Epidermal melanocyte (primary cell): Measurements from ENCODE around the gene PPL.
"Not testable (repeated sequence)": the region's sequence is repeated elsewhere in the genome, so short reads cannot be mapped to it uniquely, and the experiment has no call there.

Experiments
- DNase-seq: peaks from one replicate; pipeline ENCODE4 v3.0.0; 2011; ENCODE audit warnings: low spot score; ENCODE audit not compliant: insufficient read length

The PPL gene

DNA sequence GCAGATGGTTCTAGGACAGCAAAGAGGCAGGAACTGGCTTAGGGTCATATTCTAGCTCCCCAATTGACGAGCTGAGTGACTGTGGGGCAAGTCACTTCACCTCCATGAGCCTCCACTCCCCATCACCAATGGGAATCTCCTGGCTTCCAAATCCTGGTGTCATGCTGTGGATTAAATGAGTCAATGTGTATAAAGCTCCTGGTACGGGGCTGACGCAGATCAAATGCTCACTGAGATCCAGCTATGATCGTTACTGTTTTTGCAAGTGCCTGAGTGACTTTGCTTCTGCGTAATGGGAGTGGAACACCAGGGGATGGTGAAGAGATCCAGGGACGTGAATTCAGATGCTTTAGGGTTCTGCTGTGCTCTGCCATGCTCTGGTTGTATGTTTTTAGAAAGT is 23.6 kb upstream of the PPL start:
- DNase-seq: no peak

DNA sequence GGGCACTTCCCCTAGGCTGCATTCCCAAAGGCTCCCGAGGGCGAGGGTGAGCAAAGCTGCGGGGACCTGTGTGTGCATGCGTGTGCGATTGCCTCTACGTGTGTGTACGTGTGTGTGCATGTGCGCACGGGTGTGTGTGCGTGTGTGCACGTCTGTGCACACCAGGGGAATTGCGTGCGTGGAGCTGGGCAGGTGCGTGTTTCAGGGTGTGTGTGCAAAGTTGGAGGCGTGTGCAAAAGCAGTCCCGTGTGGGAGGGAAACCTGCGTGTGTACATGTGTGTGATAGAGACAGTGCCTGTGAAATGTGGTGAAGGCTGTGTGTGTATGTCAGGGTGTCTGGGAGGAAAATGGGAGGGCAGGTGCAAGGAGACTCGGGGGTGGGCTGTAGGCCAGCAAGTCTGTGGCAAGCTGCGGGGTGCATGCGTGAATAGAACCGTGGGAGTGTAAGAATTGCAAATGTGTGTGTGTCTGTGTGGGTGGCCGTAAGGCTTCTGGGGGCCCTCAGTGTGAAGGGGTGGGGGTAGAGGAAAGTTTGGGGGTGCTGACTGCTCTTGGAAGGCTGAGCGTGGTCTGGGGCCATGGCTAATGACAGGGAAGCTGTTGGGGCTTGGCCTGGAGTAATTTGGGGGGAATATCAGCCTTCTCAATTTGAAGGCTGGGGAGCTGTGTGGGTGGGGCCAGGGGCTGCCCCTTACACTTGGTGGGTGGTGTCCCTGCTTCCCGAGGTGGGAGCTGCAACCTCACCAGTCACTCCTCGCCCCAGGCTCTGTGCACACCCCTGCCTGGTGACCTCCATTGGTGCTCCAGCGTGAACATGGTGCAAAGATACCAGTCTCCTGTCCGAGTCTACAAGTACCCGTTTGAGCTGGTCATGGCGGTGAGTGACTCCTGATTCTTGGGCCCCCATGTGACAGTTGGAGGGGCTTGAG is 21.8 kb upstream of the PPL start:
- DNase-seq: no peak

DNA sequence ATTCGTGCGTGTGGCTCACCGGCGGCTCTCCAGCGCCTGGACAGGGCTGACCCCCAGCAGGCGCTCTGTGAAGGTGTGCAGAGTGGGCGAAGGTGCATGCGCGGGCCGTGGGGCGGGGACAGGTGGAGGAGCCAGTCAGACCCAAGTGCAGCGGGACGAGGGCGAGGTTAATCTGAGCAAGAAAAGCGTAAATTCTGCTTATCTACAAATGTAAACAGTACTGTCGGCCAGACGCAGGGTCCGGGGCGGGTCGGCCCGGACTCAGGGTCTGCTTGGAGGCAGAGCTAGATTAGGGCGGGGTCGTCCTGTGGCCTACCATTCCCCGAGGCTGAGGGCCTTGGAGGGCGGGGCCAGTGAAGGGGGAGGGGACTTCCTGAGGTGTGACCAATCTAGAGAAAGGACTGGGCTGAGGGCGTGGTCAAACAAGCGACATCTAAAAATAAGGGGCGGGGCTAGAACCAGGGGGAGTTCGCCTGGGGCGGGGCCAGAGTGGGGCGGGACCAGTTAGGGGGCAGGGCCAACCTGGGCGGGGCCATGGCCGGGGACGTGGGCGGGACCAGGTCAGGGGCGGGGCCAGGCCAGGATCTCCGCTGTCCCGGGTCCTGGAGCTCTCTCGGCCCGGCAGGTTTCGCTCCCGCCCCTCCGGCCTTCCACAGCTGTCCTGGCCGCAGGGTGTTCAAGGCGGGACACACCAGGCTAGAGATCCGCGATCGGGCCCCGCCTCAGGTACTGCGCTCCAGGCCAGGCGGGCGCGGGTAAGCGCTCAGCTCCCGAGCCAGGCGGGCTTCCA is 21.0 kb upstream of the PPL start, which contains the start of gene SEC14L5:
Gene SEC14L5, plus strand, starts transcription at position 611 of the 790 bp plus-strand sequence. CDS start 994 bp downstream, outside the sequence.
- DNase-seq: peak; percentile 97

DNA sequence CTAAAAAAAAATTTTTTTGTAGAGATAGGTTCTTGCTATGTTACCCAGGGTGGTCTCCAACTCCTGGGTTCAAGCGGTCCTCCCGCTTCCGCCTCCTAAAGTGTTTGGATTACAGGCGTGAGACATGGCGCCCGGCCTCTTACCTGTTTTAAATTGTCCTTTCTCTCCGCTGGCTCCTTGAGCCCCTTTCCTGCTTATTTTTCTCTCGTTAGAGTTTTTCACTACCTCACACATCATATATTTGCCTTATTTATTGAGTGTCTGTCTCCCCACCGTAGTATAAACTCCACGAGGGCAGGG is 20.4 kb upstream of the PPL start:
- no peak for DNase-seq

DNA sequence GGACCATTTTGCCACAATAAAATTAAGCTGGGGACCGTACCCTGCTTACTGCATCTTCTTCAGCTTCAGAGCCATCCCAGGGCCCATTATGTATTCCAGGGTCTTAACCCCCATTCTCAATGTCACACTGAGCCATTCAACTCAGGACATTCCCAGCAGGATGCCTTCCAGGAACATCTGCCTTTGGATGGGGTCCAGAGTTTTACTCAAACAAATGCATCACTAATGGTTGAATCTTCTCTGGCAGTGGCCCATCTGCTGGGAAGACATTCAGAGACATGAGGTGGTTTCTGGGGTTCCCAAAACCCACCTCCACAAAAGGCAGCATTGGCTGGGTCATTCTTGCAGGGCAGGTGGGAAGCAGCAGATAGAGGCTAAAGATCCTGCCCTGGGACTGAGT is 17.8 kb upstream of the PPL start:
- no peak for DNase-seq

DNA sequence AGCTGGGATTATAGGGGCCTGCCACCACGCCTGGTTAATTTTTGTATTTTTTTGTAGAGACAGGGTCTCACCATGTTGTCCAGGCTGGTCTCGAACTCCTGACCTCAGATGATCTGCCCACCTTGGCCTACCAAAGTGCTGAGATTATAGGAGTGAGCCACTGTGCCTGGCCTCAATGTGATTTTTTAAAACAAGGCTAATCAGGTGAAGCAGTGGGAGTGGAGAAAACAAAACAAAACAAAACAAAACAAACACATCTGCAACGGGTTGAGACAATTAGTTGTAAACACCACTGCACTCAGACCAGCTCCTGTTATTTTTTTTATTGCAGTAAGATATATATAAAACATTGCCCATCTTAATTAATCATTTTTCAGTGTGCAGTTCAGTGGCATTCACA is 14.6 kb upstream of the PPL start:
- not testable (repeated sequence) for DNase-seq

DNA sequence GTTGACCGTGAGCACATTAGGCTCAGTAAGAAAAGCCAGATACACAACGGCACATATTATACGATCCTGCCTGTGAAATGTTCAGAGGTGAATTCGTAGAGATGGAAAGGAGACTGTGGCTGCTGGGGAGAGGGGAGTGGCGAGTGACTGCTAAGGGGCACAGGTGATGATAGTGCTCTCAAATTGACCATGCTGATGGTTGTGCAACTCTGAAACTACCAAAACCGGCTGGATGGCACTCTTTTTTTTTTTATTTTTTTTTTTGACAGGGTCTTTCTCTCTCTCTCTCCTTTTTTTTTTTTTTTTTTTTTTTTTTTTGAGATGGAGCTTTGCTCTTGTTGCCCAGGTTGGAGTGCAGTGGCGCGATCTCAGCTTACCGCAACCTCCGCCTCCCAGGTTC is 13.0 kb upstream of the PPL start:
- no peak for DNase-seq

DNA sequence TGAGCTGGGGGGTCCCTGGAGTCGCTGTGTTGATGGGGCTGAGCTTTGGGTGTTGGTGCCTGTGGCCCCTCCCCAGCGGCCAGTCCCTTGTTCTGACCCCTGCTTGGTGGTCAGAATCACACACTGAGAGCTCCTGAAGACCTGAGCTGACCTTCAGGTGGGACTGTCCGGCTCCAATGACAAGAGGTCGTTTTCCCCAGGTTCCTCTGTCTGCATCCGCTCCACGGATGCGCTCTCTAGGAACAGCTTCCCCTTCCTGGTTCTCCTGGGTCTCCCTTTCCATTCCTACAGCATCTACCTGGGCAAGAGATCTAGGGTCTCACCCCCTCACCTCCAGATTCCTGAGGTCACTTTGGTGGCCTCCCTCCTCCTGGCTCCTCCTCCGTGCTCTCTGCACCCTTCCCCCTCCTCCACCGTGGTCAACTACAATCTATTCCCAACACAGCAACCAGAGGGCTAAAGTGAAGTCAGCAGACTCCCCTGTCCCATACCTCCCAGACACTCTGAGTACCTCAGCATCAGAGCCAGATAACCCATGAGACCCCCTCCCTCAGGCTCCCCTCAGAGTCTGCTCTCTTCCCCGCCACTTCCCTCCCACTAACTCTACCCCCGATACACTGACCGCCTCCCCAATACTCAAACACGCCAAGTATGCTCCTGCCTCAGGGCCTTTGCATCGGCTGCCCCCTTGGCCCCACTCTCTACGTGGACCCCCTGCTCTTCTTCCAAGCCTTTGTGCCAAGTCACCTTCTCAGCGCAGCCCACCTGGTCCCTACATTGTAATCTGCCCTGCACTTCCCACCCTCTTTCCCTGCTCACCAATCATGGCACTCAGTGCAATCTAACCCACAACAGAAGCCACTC is 12.2 kb upstream of the PPL start:
- no peak for DNase-seq

DNA sequence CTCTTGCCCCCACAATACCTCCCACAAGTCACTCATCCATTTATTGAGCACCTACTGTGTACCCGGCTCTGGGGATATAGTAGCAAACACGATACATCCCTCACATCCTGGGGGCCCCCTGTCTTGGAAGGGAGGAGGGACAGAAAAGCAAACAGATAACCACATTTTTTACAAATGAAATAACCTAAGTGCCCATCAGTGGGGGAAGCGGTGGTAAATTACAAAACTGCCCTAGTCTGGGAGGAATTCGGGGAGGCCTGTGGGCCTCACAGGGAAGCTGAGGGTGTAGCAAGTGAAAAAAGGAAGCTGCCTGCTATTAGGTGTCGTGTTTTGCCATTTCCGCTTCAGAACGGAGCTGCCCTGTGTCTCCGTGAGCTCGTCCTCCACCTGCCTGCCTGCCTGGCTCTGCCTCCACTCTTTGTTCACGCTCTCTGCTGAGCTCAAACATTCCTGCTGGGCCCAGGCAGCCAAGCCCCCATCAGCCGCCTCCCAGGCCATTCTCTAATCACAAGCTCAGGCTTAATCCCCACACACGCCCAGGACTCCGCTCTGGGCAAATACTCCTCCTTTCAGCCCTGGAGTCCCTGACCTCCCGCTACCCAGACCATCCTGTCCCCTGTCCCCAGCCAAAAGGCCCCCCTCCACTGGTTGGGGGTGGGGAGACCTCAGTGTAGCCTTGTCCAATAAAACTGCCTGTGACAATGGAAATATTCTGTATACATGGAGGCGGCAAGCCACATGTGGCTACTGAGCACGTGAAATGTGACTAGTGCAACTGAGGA is 11.0 kb upstream of the PPL start:
- DNase-seq: no peak

DNA sequence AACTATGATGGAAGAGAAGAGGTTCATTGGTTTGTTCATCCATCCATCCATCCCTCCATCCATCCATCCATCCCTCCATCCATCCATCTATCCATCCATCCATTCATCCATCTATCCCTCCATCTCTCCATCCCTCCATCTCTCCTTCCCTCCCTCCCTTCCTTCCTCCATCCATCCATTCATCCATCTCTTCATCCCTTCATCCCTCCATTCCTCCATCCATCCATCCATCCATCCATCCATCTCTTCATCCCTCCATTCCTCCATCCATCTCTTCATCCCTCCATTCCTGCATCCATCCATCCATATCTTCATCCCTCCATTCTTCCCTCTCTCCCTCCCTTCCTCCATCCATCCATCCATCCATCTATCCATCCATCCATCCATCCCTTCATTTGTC is 10.0 kb upstream of the PPL start:
- DNase-seq: no peak

DNA sequence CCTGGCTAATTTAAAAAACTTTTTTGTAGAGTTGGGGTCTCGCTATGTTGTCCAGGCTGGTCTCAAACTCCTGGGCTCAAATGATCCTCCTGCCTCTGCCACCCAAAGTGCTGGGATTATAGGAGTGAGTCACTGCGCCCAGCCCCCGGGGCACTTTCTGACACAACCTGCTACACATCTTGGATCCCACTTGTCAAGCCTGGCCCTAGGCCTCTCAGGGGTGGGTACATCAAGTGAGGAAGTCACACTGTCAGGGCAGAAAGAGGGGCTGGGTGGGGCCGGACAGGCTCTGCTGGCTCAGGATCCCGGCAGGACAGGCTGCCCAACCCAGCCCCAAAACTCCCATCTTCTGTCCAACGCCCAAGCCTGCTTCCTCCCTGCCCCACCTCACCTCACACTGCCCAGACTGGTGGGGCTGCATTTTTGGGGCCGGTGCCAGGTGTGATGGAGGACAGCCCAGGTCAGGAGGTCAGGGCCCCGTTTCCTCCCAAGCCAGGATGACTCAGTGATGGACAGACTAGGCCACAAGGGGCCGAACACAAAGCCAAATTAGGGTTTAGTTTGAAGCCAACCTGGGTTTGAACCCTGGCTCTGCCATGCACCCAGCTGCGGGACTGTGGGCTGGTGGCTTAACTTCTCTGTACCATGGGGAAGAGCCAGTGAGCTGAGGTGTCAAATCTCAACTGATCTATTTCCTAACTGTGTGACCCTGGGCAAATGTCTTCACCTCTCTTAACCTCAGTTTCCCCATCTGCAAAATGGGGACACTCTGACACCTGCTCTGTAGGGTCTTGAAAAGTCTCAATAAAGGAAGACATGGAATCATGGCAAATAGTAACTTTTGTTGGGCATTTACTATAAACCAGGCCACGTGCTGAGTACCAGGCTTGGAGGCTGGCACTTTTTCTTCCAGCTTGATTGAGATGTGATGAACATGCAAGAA is 8.9 kb upstream of the PPL start:
- no peak for DNase-seq

DNA sequence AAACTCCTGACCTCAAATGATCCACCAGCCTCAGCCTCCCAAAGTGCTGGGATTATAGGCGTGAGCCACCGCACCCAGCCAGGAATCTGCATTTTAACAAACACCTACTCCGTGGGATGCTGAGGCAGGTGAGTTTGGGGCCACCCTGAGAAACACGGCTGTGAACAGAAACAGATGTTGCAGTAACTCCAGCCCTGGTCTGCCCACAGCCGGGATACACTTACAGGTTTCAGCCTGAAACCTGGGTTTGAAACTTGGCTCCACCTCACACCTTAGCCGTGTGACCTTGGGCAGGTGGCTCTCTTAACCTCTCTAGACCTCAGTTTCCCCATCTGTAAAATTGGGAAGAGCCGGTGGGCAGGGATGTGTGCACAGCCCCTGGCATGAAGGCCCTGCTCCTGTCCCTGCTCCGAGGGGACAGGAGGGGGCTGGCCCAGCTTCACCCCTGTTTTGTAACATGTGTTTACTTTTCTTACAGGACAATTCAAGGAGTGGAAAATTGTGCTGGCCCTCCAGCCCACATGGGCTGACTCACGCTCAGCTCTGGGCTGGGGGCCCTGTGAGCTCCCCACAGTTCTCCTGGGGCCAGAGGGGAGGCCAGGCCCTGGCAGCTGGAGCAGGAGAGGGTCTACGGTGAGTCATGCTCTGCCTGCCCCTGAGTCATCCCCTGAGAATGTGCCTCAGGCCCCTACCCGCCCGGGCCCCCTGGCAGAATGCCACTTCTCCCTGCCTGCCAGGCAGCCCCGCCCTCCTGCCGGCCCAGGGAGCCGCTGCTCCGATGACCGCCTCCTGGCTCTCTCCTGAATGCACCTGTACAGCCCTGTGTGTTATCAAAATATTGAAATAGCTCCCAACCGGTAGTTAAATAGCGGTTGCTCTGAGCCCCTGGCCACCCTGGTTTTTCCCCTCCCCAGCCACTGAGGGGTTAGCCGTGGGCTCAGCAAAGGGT is 7.7 kb upstream of the PPL start:
- DNase-seq: peak; percentile 70

DNA sequence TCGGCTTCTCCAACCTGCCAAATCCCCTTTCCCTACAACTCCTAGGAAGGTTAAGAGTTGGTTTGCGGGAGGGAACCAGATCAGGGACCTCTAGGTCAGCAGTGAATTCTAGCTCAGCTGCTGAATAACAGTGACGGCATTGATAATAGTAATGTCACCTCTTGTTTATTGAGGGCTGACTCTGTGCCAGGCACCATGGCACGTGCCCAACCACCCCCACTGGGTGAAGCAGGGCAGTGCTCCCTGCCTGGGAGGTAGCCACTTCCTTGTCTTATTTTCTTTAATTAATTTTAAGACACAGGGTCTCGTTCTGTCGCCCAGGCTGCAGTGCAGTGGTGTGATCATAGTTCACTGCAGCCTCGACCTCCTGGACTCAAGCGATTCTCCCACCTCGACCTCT is 5.5 kb upstream of the PPL start:
- no peak for DNase-seq

DNA sequence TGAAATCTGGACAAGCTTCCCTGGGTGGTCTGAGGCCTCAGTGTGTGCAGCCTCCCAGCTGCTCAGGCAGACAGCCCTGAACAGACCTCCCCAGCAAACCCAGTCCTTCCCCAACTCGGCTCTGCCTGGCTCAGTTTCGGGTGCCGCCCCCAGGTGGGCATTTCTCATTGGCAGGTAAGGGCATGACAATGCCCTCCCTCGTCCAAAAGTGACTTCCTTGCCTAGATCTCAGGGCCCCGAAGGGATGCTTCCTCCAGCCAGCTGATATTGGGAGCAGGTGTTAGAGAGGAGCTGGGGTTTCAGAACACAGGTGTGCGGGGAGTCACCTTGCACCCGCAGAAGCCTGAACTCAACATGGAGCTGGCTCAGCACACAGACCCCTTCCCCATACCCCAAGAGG is 3.8 kb upstream of the PPL start:
- no peak for DNase-seq

DNA sequence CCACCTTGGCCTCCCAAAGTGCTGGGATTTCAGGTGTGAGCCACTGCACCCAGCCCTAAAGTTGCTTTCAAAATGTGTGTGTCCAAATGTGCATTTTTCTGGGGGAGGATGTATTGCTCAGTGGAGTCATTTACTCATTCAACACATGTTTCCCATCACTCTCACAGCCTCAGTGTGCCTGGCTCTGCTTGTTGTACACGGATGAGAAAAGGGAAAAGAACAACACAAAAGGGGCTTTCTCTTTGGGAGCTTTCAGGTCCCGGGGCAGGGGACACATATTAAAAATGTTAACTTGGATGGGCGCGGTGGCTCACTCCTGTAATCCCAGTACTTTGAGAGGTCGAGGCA is 1.7 kb upstream of the PPL start:
- no peak for DNase-seq

DNA sequence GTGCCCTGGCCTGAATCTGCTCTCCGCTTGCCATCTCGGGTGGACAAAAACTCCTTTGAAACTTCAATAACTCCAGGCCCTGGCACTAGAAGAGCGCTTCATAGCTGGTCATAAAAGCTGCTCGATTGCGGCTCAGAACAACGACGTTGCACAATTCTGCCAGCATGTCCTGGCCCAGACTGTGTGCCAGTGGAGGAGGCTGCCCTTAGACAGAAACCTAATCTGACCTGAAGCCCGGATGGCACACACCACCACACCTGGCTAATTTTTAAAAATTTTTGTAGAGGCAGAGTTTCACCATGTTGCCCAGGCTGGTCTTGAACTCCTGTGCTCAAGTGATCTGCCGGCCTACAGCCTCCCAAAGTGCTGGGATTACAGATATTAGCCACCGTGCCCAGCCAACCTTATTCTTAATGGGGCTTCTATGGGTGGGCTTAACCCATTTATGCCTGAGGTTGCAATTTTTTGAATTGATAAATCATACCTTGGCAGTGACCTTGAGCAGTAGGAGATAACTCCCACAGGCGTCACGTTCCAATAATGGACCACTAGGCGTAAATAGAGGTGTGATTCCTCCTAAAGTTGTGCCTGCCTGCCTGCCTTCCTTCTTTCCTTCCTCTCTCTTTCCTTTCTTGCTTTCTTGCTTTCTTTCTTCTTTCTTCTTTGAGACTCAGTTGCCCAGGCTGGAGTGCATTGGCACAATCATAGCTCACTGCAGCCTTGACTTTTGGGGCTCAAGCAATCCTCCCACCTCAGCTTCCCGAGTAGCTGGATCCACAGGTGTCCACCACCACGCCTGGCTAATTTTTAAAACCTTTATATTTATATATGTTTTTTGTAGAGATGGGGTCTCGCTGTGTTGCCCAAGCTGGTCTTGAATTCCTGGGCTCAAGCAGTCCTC is 1.1 kb upstream of the PPL start:
- no peak for DNase-seq

DNA sequence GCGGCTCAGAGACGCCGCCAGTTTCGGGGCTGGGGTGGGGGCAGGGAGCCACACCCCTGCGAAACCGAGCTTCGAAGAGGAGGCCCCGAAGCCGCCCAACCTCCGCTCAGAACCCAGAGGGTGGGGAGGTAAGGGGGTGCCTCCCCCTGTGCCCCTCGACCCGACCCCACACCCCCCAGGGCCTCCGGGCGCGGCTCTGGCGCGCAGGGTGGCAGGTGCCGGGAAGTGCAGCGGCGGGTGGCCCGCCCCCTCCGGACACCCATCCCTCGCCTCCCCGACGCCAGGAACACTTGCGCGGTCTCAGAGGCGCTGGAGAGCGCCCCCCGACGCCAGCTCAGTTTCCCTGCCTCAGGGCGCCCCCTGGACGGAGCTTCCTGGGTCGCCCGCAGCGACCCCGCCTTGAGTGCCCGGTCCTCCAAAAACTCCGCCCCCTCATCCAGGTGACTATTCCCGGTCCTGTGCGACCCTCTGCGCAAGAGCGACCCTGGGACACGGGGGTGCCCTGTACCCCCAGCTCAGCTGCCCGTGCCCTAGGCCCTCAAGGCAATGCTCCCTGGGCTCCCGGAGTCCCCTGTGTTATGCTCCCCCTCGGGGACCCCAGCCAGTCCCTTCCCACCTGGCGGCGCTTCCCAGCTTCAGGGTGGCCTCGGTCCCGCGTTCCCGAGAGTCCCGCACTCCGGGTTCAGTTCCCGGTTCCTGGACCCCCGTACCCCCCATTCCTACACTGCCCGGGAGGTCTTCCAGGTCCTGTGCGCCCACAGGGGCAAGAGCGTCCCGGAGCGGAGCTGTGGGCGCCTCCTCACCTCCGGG is 562 bp downstream of the PPL start:
- DNase-seq: no peak
